GM12874 (cell line): ENCODE data around the gene P4HTM.

Source experiments
- CTCF ChIP-seq: IDR thresholded peaks from 2 replicates; pipeline ENCODE4 v1.5.1; 2011; ENCODE audit warnings: low read depth, mild to moderate bottlenecking, control low read depth, low read length, moderate library complexity; ENCODE audit not compliant: insufficient read depth

The P4HTM gene

GRCh38 chr3:49013113-49013737 is 23.2 kb downstream of the P4HTM start:
- TF ChIP-seq CTCF = no peak

GRCh38 chr3:49013738-49014660 is 24.0 kb downstream of the P4HTM start:
- TF ChIP-seq CTCF = peak; percentile 79

GRCh38 chr3:49015072-49015471 is 25.0 kb downstream of the P4HTM start:
- TF ChIP-seq CTCF = no peak

- no peak for TF ChIP-seq CTCF
These were observed 25.7 kb downstream of the P4HTM start for GRCh38 chr3:49015765-49016164.

- TF ChIP-seq CTCF = no peak
These were observed 26.6 kb downstream of the P4HTM start for GRCh38 chr3:49016414-49017228.

- no peak for TF ChIP-seq CTCF
These were observed 27.4 kb downstream of the P4HTM start for GRCh38 chr3:49017229-49017970.
